Thoracic aorta (tissue), 2 donors: ENCODE results near the gene EAPP. TPM values are rescaled to one million over a fixed set of nuclear protein-coding genes. Genes with fewer than 3 reads are reported as not detected.
"Not testable (repeated sequence)": the region's sequence is repeated elsewhere in the genome, so short reads cannot be mapped to it uniquely, and the experiment has no call there.

Experiments used
- ATAC-seq: fragments of 150-250 bp; one replicate; pipeline ENCODE4 v1.8.0; 2017; ENCODE audit warnings: low read depth; ENCODE audit not compliant: insufficient number of reproducible peaks, low FRiP score
- DNase-seq: peaks from one replicate; pipeline ENCODE4 v3.0.0-alpha.2; 2020; ENCODE audit warnings: low spot score
- H3K27ac ChIP-seq, 2 donors: fragments of 200-600 bp; sonication (generic); 1 replicate in 1 of 2; 2 replicates in 1 of 2; pipeline ENCODE4 v1.5.1; 2016; ENCODE audit warnings: mild to moderate bottlenecking in 2 of 2, moderate library complexity in 2 of 2
- H3K27me3 ChIP-seq: fragments of 200-600 bp; sonication (generic); replicated peaks from 2 replicates; pipeline ENCODE4 v1.6.0; 2016; ENCODE audit warnings: mild to moderate bottlenecking; ENCODE audit not compliant: insufficient read depth
- H3K36me3 ChIP-seq: fragments of 200-600 bp; sonication (generic); one replicate; pipeline ENCODE4 v1.5.1; 2016
- H3K4me1 ChIP-seq, 2 donors: fragments of 200-600 bp; sonication (generic); 1 replicate in 1 of 2; 2 replicates in 1 of 2; pipeline versions ENCODE4 v1.5.1 to v1.6.0; 2016; ENCODE audit warnings: low read depth in 2 of 2, mild to moderate bottlenecking in 1 of 2; ENCODE audit not compliant: control insufficient read depth in 1 of 2
- H3K4me3 ChIP-seq: fragments of 200-600 bp; sonication (generic); 2 replicates; pipeline ENCODE4 v1.5.1; 2016; ENCODE audit warnings: mild to moderate bottlenecking
- H3K9me3 ChIP-seq: fragments of 200-600 bp; sonication (generic); 2 replicates; pipeline ENCODE4 v1.5.1; 2016
- CTCF ChIP-seq: fragments of 200-600 bp; sonication (generic); IDR thresholded peaks from one replicate; pipeline ENCODE4 v1.5.1; 2019; ENCODE audit warnings: antibody characterized with exemption
- total RNA-seq, 2 donors: library from RNA; depleted of rRNA; stranded (reverse); fragments of >200 nt; gene quantifications; one replicate each; pipeline versions ENCODE4 v1.1.0 to v1.2.3, GENCODE V29; 2016

The EAPP gene
- total RNA-seq, 2 donors from 2014 or later = 24.9 to 32.8 TPM

GRCh38 chr14:34569750-34570149, 30.2 kb upstream of the EAPP start:
- DNase-seq (no peak), ATAC-seq (no peak)
- peaks cover 50% of the 10 kb centered on the region for H3K36me3 ChIP-seq
- H3K9me3 ChIP-seq = no peaks in the 10 kb centered on the region
- no peaks in the 10 kb centered on the region for H3K4me1 ChIP-seq
- H3K27me3 ChIP-seq = no peaks in the 10 kb centered on the region
- H3K4me3 ChIP-seq = no peak overlapping the region
- no peak for TF ChIP-seq CTCF
- no peak overlapping the region for H3K27ac ChIP-seq

- H3K27ac ChIP-seq = no peak overlapping the region
- no peaks in the 10 kb centered on the region for H3K27me3 ChIP-seq
- H3K4me1 ChIP-seq = no peaks in the 10 kb centered on the region
- peaks cover 47% of the 10 kb centered on the region for H3K36me3 ChIP-seq
- TF ChIP-seq CTCF = no peak
- ATAC-seq (no peak), DNase-seq (no peak)
- no peaks in the 10 kb centered on the region for H3K9me3 ChIP-seq
- H3K4me3 ChIP-seq = no peak overlapping the region
Observed at GRCh38 chr14:34568803-34569202, 29.3 kb upstream of the EAPP start.

- no peaks in the 10 kb centered on the region for H3K4me1 ChIP-seq
- H3K36me3 ChIP-seq = peaks cover 19% of the 10 kb centered on the region
- no peak overlapping the region for H3K27ac ChIP-seq
- H3K9me3 ChIP-seq = no peaks in the 10 kb centered on the region
- DNase-seq = no peak
- no peak for ATAC-seq
- no peak for TF ChIP-seq CTCF
- no peaks in the 10 kb centered on the region for H3K27me3 ChIP-seq
- H3K4me3 ChIP-seq = no peak overlapping the region
Observed at GRCh38 chr14:34562776-34563150, 23.3 kb upstream of the EAPP start.

- not testable (repeated sequence) for H3K27ac ChIP-seq, ATAC-seq
- peaks cover 14% of the 10 kb centered on the region for H3K36me3 ChIP-seq
Observed at GRCh38 chr14:34562037-34562775, 22.7 kb upstream of the EAPP start.

GRCh38 chr14:34556498-34556829, 17.0 kb upstream of the EAPP start:
- H3K9me3 ChIP-seq, H3K27ac ChIP-seq, H3K4me3 ChIP-seq, H3K36me3 ChIP-seq, H3K4me1 ChIP-seq, DNase-seq, H3K27me3 ChIP-seq: not testable (repeated sequence)
- ATAC-seq = peak; percentile 76

More at GRCh38 chr14:34562037-34562775, 22.7 kb upstream of the EAPP start:
- H3K9me3 ChIP-seq, DNase-seq, H3K4me3 ChIP-seq, H3K27me3 ChIP-seq, H3K4me1 ChIP-seq: not testable (repeated sequence)

GRCh38 chr14:34555583-34556497, 16.3 kb upstream of the EAPP start:
- not testable (repeated sequence) for H3K4me3 ChIP-seq, H3K4me1 ChIP-seq, DNase-seq, H3K27ac ChIP-seq, H3K36me3 ChIP-seq, H3K27me3 ChIP-seq, H3K9me3 ChIP-seq
- ATAC-seq = peak; percentile 95
